SHP77 (cell line): ENCODE data around the gene INPP5A.

ENCODE experiments used
- DNase-seq, 2 experiments: peaks; one replicate each; lab custom pipeline; 2025; lab: John Stamatoyannopoulos, UW

Gene INPP5A

GRCh38 chr10:132536241-132536876 is 1.2 kb upstream of the INPP5A start:
- DNase-seq = peak in 1 of 2 experiments; percentile 48

- peak; percentile 92 to 96 for DNase-seq
Observed at GRCh38 chr10:132536877-132537683, 507 bp upstream of the INPP5A start.

- no peak for DNase-seq
Observed at GRCh38 chr10:132538031-132538789, 623 bp downstream of the INPP5A start.

- DNase-seq = no peak
Observed at GRCh38 chr10:132538790-132539421, 1.3 kb downstream of the INPP5A start.

- no peak for DNase-seq
Observed at GRCh38 chr10:132539431-132539839, 1.8 kb downstream of the INPP5A start.

- no peak for DNase-seq
Observed at GRCh38 chr10:132539894-132540293, 2.3 kb downstream of the INPP5A start.

- no peak for DNase-seq
Observed at GRCh38 chr10:132540456-132540855, 2.9 kb downstream of the INPP5A start.

- no peak for DNase-seq
Observed at GRCh38 chr10:132541129-132541528, 3.5 kb downstream of the INPP5A start.

GRCh38 chr10:132541601-132542011 is 4.0 kb downstream of the INPP5A start:
- no peak for DNase-seq

GRCh38 chr10:132542086-132542775 is 4.6 kb downstream of the INPP5A start:
- DNase-seq = no peak

- DNase-seq = no peak
Observed at GRCh38 chr10:132542819-132543218, 5.2 kb downstream of the INPP5A start.

GRCh38 chr10:132543916-132544743 is 6.5 kb downstream of the INPP5A start:
- no peak for DNase-seq

GRCh38 chr10:132544744-132545658 is 7.4 kb downstream of the INPP5A start:
- DNase-seq = no peak

GRCh38 chr10:132545659-132546367 is 8.2 kb downstream of the INPP5A start:
- DNase-seq = no peak

GRCh38 chr10:132546567-132547420 is 9.2 kb downstream of the INPP5A start:
- DNase-seq = peak in 1 of 2 experiments; percentile 21

GRCh38 chr10:132547421-132547861 is 9.9 kb downstream of the INPP5A start:
- no peak for DNase-seq

GRCh38 chr10:132548106-132548823 is 10.7 kb downstream of the INPP5A start:
- DNase-seq = no peak
